H1 (cell line): ENCODE data around the gene CD81. TPM values are rescaled to one million over a fixed set of nuclear protein-coding genes. Genes with fewer than 3 reads are reported as not detected.

Experiments
- CTCF ChIA-PET: fragments of 300-600 bp; sonication (Branson Sonifier 250); formaldehyde crosslinking; loops from one replicate; lab custom pipeline; 2021; ENCODE audit not compliant: partially characterized antibody; lab: Charles Lee
- POLR2A ChIA-PET: fragments of 300-600 bp; sonication (Branson Sonifier 250); formaldehyde crosslinking; loops from one replicate; lab custom pipeline; 2021; ENCODE audit warnings: inconsistent platforms; ENCODE audit not compliant: partially characterized antibody; lab: Charles Lee
- DNase-seq, 2 experiments: peaks; one replicate each; pipeline versions ENCODE4 v3.0.0 to v3.0.0-alpha.2; 2010 to 2022; ENCODE audit warnings: low spot score in 2 of 2, low read depth in 1 of 2, mixed read lengths in 1 of 2
- FAIRE-seq: peaks from 2 replicates; lab custom pipeline; 2011; peaks lifted over from hg19 to GRCh38; lab: Jason Lieb, UNC
- H2AFZ ChIP-seq: 2 replicates; pipeline ENCODE4 v1.8.1; 2012; ENCODE audit warnings: low read length, inconsistent platforms
- H2AK5ac ChIP-seq: 2 replicates; pipeline ENCODE4 v1.6.1; 2013; ENCODE audit warnings: low read depth, low read length
- H2BK120ac ChIP-seq: replicated peaks from 2 replicates; pipeline ENCODE3; 2013; ENCODE audit warnings: low read depth, low read length, inconsistent platforms
- H2BK12ac ChIP-seq: 2 replicates; pipeline ENCODE4 v1.6.1; 2013; ENCODE audit warnings: low read depth, low read length
- H2BK15ac ChIP-seq: 2 replicates; pipeline ENCODE4 v1.6.1; 2013; ENCODE audit warnings: low read length
- H2BK20ac ChIP-seq: 2 replicates; pipeline ENCODE4 v1.6.1; 2013; ENCODE audit warnings: low read length
- H2BK5ac ChIP-seq: 2 replicates; pipeline ENCODE4 v1.6.1; 2013; ENCODE audit warnings: low read depth, low read length
- H3K14ac ChIP-seq: 2 replicates; pipeline ENCODE4 v1.6.1; 2013; ENCODE audit warnings: inconsistent platforms; ENCODE audit not compliant: insufficient read length
- H3K18ac ChIP-seq: 2 replicates; pipeline ENCODE4 v1.6.1; 2013; ENCODE audit warnings: low read length; ENCODE audit errors: extremely low read depth
- H3K23ac ChIP-seq: 2 replicates; pipeline ENCODE4 v1.6.1; 2013; ENCODE audit warnings: inconsistent platforms; ENCODE audit not compliant: insufficient read length
- H3K23me2 ChIP-seq: 2 replicates; pipeline ENCODE4 v1.6.1; 2013; ENCODE audit warnings: low read depth, low read length
- H3K27ac ChIP-seq: 2 replicates; pipeline ENCODE4 v1.6.1; 2011; ENCODE audit warnings: low read depth, low read length, inconsistent platforms
- H3K27me3 ChIP-seq, 4 experiments: replicated peaks in 1 of 4; 1 replicate in 1 of 4; 2 replicates in 3 of 4; pipeline versions ENCODE4 v1.6.1 to v1.8.1; 2011 to 2013; ENCODE audit warnings: low read length in 3 of 4, mild to moderate bottlenecking in 3 of 4, inconsistent platforms in 2 of 4, mixed read lengths in 2 of 4, moderate library complexity in 1 of 4; ENCODE audit not compliant: control insufficient read depth in 3 of 4, insufficient read depth in 3 of 4; ENCODE audit errors: extremely low read depth in 1 of 4
- H3K36me3 ChIP-seq, 4 experiments: 2 replicates each; pipeline versions ENCODE4 v1.6.1 to v1.8.1; 2011 to 2013; ENCODE audit warnings: mild to moderate bottlenecking in 4 of 4, low read length in 3 of 4, moderate library complexity in 2 of 4, control low read depth in 1 of 4, inconsistent platforms in 1 of 4; ENCODE audit not compliant: insufficient read depth in 4 of 4, control insufficient read depth in 2 of 4
- H3K4ac ChIP-seq: replicated peaks from 2 replicates; pipeline ENCODE3; 2013; ENCODE audit warnings: low read length, low read depth, mixed read lengths, inconsistent platforms; ENCODE audit not compliant: insufficient read length
- H3K4me1 ChIP-seq, 4 experiments: replicated peaks in 1 of 4; 1 replicate in 1 of 4; 2 replicates in 3 of 4; pipeline versions ENCODE4 v1.6.1 to v1.8.1; 2011 to 2013; ENCODE audit warnings: low read length in 3 of 4, inconsistent platforms in 2 of 4, mixed read lengths in 1 of 4; ENCODE audit not compliant: insufficient read depth in 4 of 4, control insufficient read depth in 3 of 4
- H3K4me2 ChIP-seq, 2 experiments: 2 replicates each; pipeline versions ENCODE4 v1.6.1 to v1.8.1; 2011 to 2013; ENCODE audit warnings: low read depth in 2 of 2, low read length in 2 of 2, control low read depth in 1 of 2, inconsistent platforms in 1 of 2, mild to moderate bottlenecking in 1 of 2; ENCODE audit not compliant: insufficient read depth in 1 of 2
- H3K4me3 ChIP-seq, 4 experiments: fragments of 200-600, 300-600 bp in 1 of 4; sonication (generic), shearing (Covaris generic), sonication (Bioruptor Twin) in 1 of 4; 2 replicates each; pipeline versions ENCODE4 v1.5.1 to v1.8.1; 2011 to 2016; ENCODE audit warnings: low read length in 4 of 4, low read depth in 3 of 4, control low read depth in 2 of 4, inconsistent platforms in 2 of 4, mild to moderate bottlenecking in 2 of 4, mixed read lengths in 1 of 4, moderate library complexity in 1 of 4; ENCODE audit not compliant: insufficient read depth in 2 of 4; ENCODE audit errors: extremely low read depth in 1 of 4
- H3K56ac ChIP-seq: replicated peaks from 2 replicates; pipeline ENCODE3; 2013; ENCODE audit warnings: low read depth, mild to moderate bottlenecking, mixed read lengths, low read length, inconsistent platforms; ENCODE audit not compliant: insufficient read length
- H3K79me1 ChIP-seq: 2 replicates; pipeline ENCODE4 v1.6.1; 2013; ENCODE audit warnings: low read depth, low read length, control low read depth
- H3K79me2 ChIP-seq, 2 experiments: 2 replicates each; pipeline versions ENCODE4 v1.6.1 to v1.8.1; 2012 to 2013; ENCODE audit warnings: low read length in 2 of 2, mild to moderate bottlenecking in 2 of 2, inconsistent platforms in 1 of 2; ENCODE audit not compliant: insufficient read depth in 2 of 2, control insufficient read depth in 1 of 2
- H3K9ac ChIP-seq, 4 experiments: replicated peaks in 1 of 4; 1 replicate in 1 of 4; 2 replicates in 3 of 4; pipeline versions ENCODE4 v1.6.1 to v1.8.1; 2011 to 2013; ENCODE audit warnings: low read depth in 3 of 4, low read length in 3 of 4, control low read depth in 2 of 4, mild to moderate bottlenecking in 2 of 4, moderate library complexity in 2 of 4, inconsistent platforms in 1 of 4; ENCODE audit errors: extremely low read depth in 1 of 4
- H3K9me3 ChIP-seq, 2 experiments: 2 replicates each; pipeline versions ENCODE4 v1.6.1 to v1.8.1; 2012 to 2013; ENCODE audit warnings: mild to moderate bottlenecking in 2 of 2, moderate library complexity in 2 of 2, control low read depth in 1 of 2, inconsistent platforms in 1 of 2, low read depth in 1 of 2, low read length in 1 of 2, mixed read lengths in 1 of 2; ENCODE audit not compliant: insufficient read depth in 2 of 2
- H4K20me1 ChIP-seq, 2 experiments: replicated peaks in 1 of 2; 2 replicates each; pipeline versions ENCODE3 to v1.8.1; 2011 to 2013; ENCODE audit warnings: inconsistent platforms in 2 of 2, low read length in 2 of 2, mild to moderate bottlenecking in 1 of 2; ENCODE audit not compliant: insufficient read depth in 2 of 2, control insufficient read depth in 1 of 2
- H4K5ac ChIP-seq: 2 replicates; pipeline ENCODE4 v1.6.1; 2013; ENCODE audit warnings: low read length, low read depth, mixed read lengths, inconsistent platforms; ENCODE audit not compliant: insufficient read length
- H4K8ac ChIP-seq: 2 replicates; pipeline ENCODE4 v1.8.0; 2013; ENCODE audit warnings: mild to moderate bottlenecking, moderate library complexity, low read length, inconsistent platforms; ENCODE audit not compliant: insufficient read depth; ENCODE audit errors: extremely low read depth
- H4K91ac ChIP-seq: replicated peaks from 2 replicates; pipeline ENCODE3; 2013; ENCODE audit warnings: low read length, mixed read lengths, inconsistent platforms; ENCODE audit not compliant: insufficient read length
- BCL11A ChIP-seq, 2 experiments: IDR thresholded peaks; one replicate each; pipeline ENCODE4 v1.6.1; 2011; ENCODE audit warnings: low read depth in 2 of 2, low read length in 2 of 2, mild to moderate bottlenecking in 2 of 2
- CBX8 ChIP-seq: fragments of 300-800, 300-1000 bp; sonication (generic); IDR thresholded peaks from 2 replicates; pipeline ENCODE4 v1.7.1; 2016; ENCODE audit warnings: low read depth, low read length, borderline replicate concordance
- CEBPB ChIP-seq: IDR thresholded peaks from 2 replicates; pipeline ENCODE4 v1.6.1; 2012; ENCODE audit warnings: low read depth, low read length
- CTBP2 ChIP-seq: IDR thresholded peaks from 2 replicates; pipeline ENCODE4 v1.7.0; 2011; ENCODE audit warnings: borderline replicate concordance, mild to moderate bottlenecking, moderate library complexity, mixed read lengths, low read length; ENCODE audit not compliant: insufficient read depth, insufficient read length
- FOSL1 ChIP-seq: IDR thresholded peaks from 2 replicates; pipeline ENCODE4 v1.6.1; 2011; ENCODE audit warnings: mild to moderate bottlenecking, low read depth, low read length, moderate library complexity; ENCODE audit not compliant: insufficient read depth
- KDM5A ChIP-seq: fragments of 200-600 bp; IDR thresholded peaks from 2 replicates; pipeline ENCODE4 v1.7.1; 2012; ENCODE audit warnings: mild to moderate bottlenecking, low read length, inconsistent platforms, mixed read lengths
- MAFK ChIP-seq: IDR thresholded peaks from 2 replicates; pipeline ENCODE4 v1.6.1; 2012; ENCODE audit warnings: low read depth, mild to moderate bottlenecking, improper control_type of control experiment, low read length
- NRF1 ChIP-seq: IDR thresholded peaks from 2 replicates; pipeline ENCODE4 v1.6.1; 2011; ENCODE audit warnings: mild to moderate bottlenecking, low read depth, low read length, improper control_type of control experiment
- RNF2 ChIP-seq: fragments of 200-900, 300-1000 bp; sonication (generic); IDR thresholded peaks from 2 replicates; pipeline ENCODE4 v1.7.1; 2016; ENCODE audit warnings: borderline replicate concordance, low read depth, mild to moderate bottlenecking, antibody characterized with exemption, low read length; ENCODE audit not compliant: poor library complexity, severe bottlenecking; ENCODE audit errors: missing control alignments
- SAP30 ChIP-seq: fragments of 300-600 bp; sonication (generic); IDR thresholded peaks from 2 replicates; pipeline ENCODE4 v1.7.1; 2012; ENCODE audit warnings: low read length, moderate library complexity, mild to moderate bottlenecking, inconsistent platforms; ENCODE audit not compliant: insufficient read depth, insufficient replicate concordance
- SIN3A ChIP-seq, 2 experiments: IDR thresholded peaks in 1 of 2; conservative IDR thresholded peaks in 1 of 2; 2 replicates each; pipeline ENCODE4 v1.6.1; 2011 to 2012; ENCODE audit warnings: low read length in 2 of 2, improper control_type of control experiment in 1 of 2, low read depth in 1 of 2, mild to moderate bottlenecking in 1 of 2
- SP2 ChIP-seq: IDR thresholded peaks from 2 replicates; pipeline ENCODE4 v1.6.1; 2012; ENCODE audit warnings: mild to moderate bottlenecking, low read length, inconsistent platforms
- SP4 ChIP-seq: IDR thresholded peaks from 2 replicates; pipeline ENCODE4 v1.6.1; 2012; ENCODE audit warnings: low read length, inconsistent platforms
- TAF1 ChIP-seq: IDR thresholded peaks from 2 replicates; pipeline ENCODE4 v1.6.1; 2011; ENCODE audit warnings: mild to moderate bottlenecking, low read depth, low read length
- WGBS, 2 experiments: shearing (Covaris generic) in 1 of 2; methylation state at CpG; one replicate each; pipeline versions ENCODE4 v1.1.6 to v1.1.7; 2013 to 2015; ENCODE audit warnings: low lambda C conversion rate in 2 of 2, mixed read lengths in 2 of 2, inconsistent platforms in 1 of 2, low coverage in 1 of 2, missing lambda C conversion rate in 1 of 2; ENCODE audit not compliant: insufficient replicate concordance in 2 of 2, insufficient coverage in 1 of 2, insufficient read length in 1 of 2; ENCODE audit errors: extremely low coverage in 1 of 2, missing lambda C conversion rate in 1 of 2; 5-methylcytosine and 5-hydroxymethylcytosine counted together
- polyA plus RNA-seq, 7 experiments: library from polyadenylated mRNA; depleted of rRNA in 3 of 7; stranded (reverse) in 5 of 7; unstranded in 2 of 7; fragments of >200 nt in 5 of 7; fragments of 200-250 nt in 2 of 7; gene quantifications; 1 replicate in 5 of 7; 2 replicates in 1 of 7; 4 replicates in 1 of 7; pipeline versions ENCODE4 v1.2.1 to v1.2.3, GENCODE V29; 2011 to 2013; ENCODE audit warnings: missing spikeins in 2 of 7, mixed read lengths in 2 of 7
- total RNA-seq: library from RNA; stranded (reverse); fragmentation: NEBNext Ultra II Directional; extraction: Animal tissue kit (Norgen Biotek cat#: 25700); gene quantifications from 2 replicates; pipeline ENCODE4 v1.2.1, GENCODE V29; 2021

CD81 gene
- total and polyA plus RNA-seq, 2 of the 8 experiments (the other 6 are each of a cell fraction or from before 2014, with no cell fraction given), result 238 to 309 TPM

GRCh38 chr11:2369320-2369719 lies 7.8 kb upstream of the CD81 start:
- CTCF ChIA-PET, result interaction anchor here (0.7 kb wide), 1 partner anchor 12 kb away, joined by 3 read pairs; no protein-coding TSS in a partner anchor
- Histone ChIP-seq H3K79me2 (no peaks in the 10 kb centered on the region), H3K56ac (no peak overlapping the region), H4K91ac (no peak overlapping the region), H3K9me3 (no peaks in the 10 kb centered on the region), H3K4me1 (no peaks in the 10 kb centered on the region), H3K4ac (no peak overlapping the region), H4K8ac (no peak overlapping the region), H2BK20ac (no peak overlapping the region), H3K9ac (no peak overlapping the region), H3K79me1 (no peaks in the 10 kb centered on the region), H3K4me3 (no peak overlapping the region), H2BK120ac (no peak overlapping the region), H3K27ac (no peak overlapping the region), H2AFZ (no peak overlapping the region), H2BK5ac (no peak overlapping the region), H3K14ac (no peak overlapping the region), H2BK15ac (no peak overlapping the region), H3K23me2 (no peaks in the 10 kb centered on the region), H2AK5ac (no peak overlapping the region), H4K5ac (no peak overlapping the region), H2BK12ac (no peak overlapping the region), H3K27me3 (0 out of 7 replicates have a peak, but pooled peaks cover 0 to 2% (median 0%) of the 10 kb centered on the region in 4 experiments), H3K36me3 (no peaks in the 10 kb centered on the region), H4K20me1 (peaks cover 0 to 1% of the 10 kb centered on the region in 2 experiments), H3K18ac (no peak overlapping the region), H3K23ac (no peak overlapping the region), H3K4me2 (no peak overlapping the region)
- POLR2A ChIA-PET, result interaction anchor here (0.8 kb wide), 1 partner anchor 8 kb away, joined by 3 read pairs; no protein-coding TSS in a partner anchor
- DNase-seq (no peak), FAIRE-seq (no peak)
- 80% methylated on average over 12 of the region's 12 CpGs; no CpG with 5 or more reads in 1 of the 2 experiments for WGBS, 2 experiments
- TF ChIP-seq BCL11A (IDR thresholded peaks at IDR 0.05; ENCODE audit: low read depth in 2 of 2, low read length in 2 of 2) (no peak), MAFK (no peak), FOSL1 (no peak), SIN3A (conservative IDR thresholded peaks at IDR 0.05 in 1 of 2, IDR thresholded peaks at IDR 0.05 in 1 of 2; ENCODE audit: low read depth in 1 of 2, low read length in 2 of 2) (no peak), TAF1 (no peak), SP4 (no peak), CEBPB (no peak), CTBP2 (no peak), NRF1 (no peak), SAP30 (no peak), SP2 (no peak), RNF2 (no peak), CBX8 (no peak), KDM5A (no peak)
